Fibroblast of pulmonary artery (primary cell): ENCODE measurements around the gene PSMA1.

Experiments used
- DNase-seq: peaks from one replicate; pipeline ENCODE4 v3.0.0-alpha.2; 2010; ENCODE audit warnings: low read depth
- H3K4me3 ChIP-seq: replicated peaks from 2 replicates; pipeline ENCODE4 v1.5.1; 2011; ENCODE audit warnings: low read depth, mild to moderate bottlenecking, control low read depth, low read length, moderate library complexity
- TF ChIP-seq, protein P1 (sequence below): IDR thresholded peaks from 2 replicates; pipeline ENCODE4 v1.5.1; 2011; ENCODE audit warnings: mild to moderate bottlenecking, control low read depth, low read length, inconsistent platforms; ENCODE audit errors: missing control alignments

PSMA1 gene

DNA sequence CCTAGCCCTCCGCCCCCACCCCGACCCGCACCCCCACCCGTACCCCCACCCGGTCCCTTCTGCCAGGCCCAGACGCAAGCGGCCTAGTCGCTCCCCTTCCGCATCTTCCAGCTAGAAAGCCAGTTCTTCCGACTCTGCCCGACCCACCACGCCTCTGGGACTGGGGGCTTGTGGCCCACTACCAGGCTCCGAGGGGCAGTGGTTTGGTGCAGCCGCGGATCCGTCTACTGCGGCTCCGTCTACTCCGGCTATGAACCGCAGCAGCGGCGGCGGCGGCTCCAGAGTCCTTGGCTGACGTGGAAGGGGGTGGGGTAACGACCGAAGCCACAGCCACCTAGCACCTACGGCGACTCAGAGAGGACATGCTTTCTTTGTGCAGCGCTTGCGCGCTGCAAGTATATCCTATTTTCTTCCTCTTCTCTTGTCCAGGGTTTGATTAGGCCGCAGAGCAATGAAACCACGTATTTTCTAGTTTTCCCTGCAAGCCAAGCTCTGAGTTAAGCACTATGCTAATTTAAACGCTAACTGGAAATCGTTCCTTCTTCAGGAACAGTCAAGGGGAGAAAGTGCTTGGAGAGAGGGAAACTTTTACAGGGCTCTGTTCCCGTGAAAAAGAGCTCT lies 20.5 kb downstream of the PSMA1 start, which contains the start of gene COPB1:
Gene COPB1, minus strand, starts transcription at position 252 of the 621 bp plus-strand sequence. CDS start 883 bp downstream, outside the sequence.
- H3K4me3 ChIP-seq, result peak within 1 kb of the TSS; percentile 93
- TF ChIP-seq, protein P1, sequence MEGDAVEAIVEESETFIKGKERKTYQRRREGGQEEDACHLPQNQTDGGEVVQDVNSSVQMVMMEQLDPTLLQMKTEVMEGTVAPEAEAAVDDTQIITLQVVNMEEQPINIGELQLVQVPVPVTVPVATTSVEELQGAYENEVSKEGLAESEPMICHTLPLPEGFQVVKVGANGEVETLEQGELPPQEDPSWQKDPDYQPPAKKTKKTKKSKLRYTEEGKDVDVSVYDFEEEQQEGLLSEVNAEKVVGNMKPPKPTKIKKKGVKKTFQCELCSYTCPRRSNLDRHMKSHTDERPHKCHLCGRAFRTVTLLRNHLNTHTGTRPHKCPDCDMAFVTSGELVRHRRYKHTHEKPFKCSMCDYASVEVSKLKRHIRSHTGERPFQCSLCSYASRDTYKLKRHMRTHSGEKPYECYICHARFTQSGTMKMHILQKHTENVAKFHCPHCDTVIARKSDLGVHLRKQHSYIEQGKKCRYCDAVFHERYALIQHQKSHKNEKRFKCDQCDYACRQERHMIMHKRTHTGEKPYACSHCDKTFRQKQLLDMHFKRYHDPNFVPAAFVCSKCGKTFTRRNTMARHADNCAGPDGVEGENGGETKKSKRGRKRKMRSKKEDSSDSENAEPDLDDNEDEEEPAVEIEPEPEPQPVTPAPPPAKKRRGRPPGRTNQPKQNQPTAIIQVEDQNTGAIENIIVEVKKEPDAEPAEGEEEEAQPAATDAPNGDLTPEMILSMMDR, result no peak
- DNase-seq, result peak; percentile 95

DNA sequence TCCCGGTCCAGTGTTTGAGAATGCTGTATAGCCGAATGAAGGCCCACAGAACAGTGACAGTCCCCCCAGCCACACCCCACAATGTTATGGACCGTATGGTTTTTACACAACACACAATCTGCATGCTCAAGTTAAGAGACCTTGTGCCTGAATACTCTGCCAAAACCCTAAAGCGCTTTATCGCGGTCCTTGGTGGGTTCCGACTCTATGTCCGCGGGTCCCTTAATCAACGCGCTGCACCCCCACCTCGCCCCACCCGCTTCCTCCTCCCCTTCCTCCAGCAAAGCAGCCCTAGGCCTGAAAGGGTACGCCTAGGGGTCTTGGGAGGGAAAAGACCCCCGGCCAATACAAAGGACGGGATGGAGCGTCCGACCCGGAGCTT lies 21.0 kb downstream of the PSMA1 start:
- DNase-seq, result peak; percentile 14
- TF ChIP-seq, protein P1, result no peak
- peak overlapping the region; percentile 93 for H3K4me3 ChIP-seq

DNA sequence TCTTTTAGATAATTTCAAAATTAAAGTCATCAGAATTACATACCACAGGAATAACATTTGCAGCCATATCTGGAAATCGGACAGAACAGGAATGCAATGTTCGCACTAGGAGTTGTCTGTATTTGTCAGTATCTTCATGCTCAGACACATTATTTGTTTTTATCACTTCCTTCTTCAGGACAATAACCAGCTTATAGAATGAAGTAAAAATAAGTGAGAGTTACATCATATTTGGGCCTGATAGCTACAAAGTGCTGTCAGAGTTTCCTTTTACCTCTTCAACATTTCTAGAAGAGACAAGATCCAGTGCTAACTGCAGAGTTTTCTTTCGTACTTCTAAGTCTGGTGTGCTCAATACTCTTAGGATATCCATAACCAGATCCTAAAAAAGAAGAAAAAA lies 39.5 kb downstream of the PSMA1 start:
- peak; percentile 13 for DNase-seq
- TF ChIP-seq, protein P1, result no peak
- no peak overlapping the region for H3K4me3 ChIP-seq

DNA sequence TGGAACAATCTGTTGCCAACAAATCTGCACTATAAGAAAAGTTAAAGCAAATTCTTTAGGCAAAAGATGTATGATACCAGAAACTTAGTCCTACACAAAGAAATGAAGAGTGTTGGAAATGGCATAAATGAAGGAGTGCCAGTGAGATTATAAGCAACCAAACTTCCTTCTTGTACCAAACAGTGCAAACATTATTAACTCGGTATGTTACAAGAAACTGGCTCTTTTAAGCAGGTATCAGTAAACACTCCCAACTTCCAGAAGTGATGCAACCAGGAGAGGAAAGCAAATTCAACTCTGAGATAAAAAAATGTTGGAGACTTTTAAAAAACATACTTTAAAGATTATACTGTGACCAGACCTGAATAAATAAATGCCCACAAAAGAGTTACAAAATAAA lies 49.1 kb downstream of the PSMA1 start:
- TF ChIP-seq, protein P1, result no peak
- no peak for DNase-seq
- no peak overlapping the region for H3K4me3 ChIP-seq

DNA sequence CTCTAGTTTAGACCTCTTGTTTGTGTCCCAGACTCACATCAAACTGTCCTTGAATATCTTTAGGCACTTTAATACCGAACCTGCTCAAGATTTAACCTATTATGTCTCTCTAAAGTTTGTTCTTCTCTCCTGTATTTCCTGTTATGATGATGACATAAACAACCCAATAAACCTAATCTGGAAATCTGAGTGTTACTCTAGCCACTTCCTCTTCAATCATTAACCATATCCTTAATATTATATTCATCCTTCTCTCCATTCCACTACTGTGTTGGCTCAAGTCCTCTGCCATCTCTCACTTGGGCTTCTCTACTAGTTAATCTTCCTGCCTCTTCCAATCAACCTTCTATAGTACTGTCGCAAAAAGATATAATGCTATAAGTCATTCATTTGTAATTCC lies 56.6 kb downstream of the PSMA1 start:
- no peak overlapping the region for H3K4me3 ChIP-seq
- TF ChIP-seq, protein P1, result no peak
- no peak for DNase-seq

DNA sequence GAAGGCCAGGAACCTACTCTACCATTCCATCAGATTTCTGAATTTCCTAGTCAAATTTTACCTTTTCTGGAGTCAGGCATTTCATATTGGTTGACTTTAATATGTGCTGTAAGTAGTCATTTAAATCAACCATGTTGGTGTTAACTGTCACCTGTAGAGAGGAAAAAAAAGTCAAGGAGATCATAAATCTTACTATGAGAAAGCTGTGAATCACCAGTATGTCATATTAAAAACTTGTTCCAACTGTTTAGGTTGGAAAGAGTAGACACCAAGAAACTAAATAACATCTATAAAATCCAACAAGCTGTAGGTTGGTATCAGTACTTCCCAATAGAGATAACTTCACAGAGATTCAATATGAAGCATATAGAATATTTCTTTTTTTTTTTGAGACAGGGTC lies 60.0 kb downstream of the PSMA1 start:
- H3K4me3 ChIP-seq, result no peak overlapping the region
- DNase-seq, result no peak
- TF ChIP-seq, protein P1, result no peak

DNA sequence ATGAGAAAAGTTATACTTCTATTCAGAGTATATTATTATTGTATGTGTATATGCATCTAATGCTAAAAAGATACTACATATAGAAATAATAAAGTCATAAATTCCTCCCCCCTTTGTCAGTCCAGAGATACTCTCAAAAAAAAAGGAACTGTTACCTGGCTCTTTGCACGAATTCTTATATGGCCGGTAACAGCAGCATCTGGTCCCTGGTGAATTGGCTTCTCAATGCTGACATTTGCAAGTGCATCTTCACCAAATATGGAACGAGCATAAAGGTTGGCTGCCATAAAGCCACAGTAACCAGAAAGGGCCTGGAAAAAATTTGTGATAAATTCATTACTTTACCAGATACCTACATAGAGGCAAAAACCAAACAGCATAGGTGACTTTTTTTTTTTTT lies 61.8 kb downstream of the PSMA1 start:
- H3K4me3 ChIP-seq, result no peak overlapping the region
- TF ChIP-seq, protein P1, result no peak
- DNase-seq, result no peak
